Skeletal muscle tissue (tissue), 4 donors: ENCODE results near the gene KLRC3. TPM values are rescaled to one million over a fixed set of nuclear protein-coding genes. Genes with fewer than 3 reads are reported as not detected.
"Not testable (repeated sequence)": the region's sequence is repeated elsewhere in the genome, so short reads cannot be mapped to it uniquely, and the experiment has no call there.

Experiments used
- H3K27ac ChIP-seq: one replicate; pipeline ENCODE4 v1.7.0; 2013; ENCODE audit warnings: mild to moderate bottlenecking, low read depth, low read length, inconsistent platforms
- H3K27me3 ChIP-seq, 3 donors: one replicate each; pipeline ENCODE4 v1.7.0; 2013; ENCODE audit warnings: low read length in 3 of 3; ENCODE audit not compliant: control insufficient read depth in 3 of 3, insufficient read depth in 3 of 3
- H3K36me3 ChIP-seq, 3 donors: one replicate each; pipeline ENCODE4 v1.7.0; 2013; ENCODE audit warnings: low read length in 3 of 3; ENCODE audit not compliant: control insufficient read depth in 3 of 3, insufficient read depth in 3 of 3
- H3K4me1 ChIP-seq, 3 donors: one replicate each; pipeline ENCODE4 v1.7.0; 2013; ENCODE audit warnings: low read length in 3 of 3, mild to moderate bottlenecking in 3 of 3; ENCODE audit not compliant: control insufficient read depth in 3 of 3, insufficient read depth in 3 of 3
- H3K4me3 ChIP-seq, 3 donors: one replicate each; pipeline ENCODE4 v1.7.0; 2013; ENCODE audit warnings: low read length in 3 of 3
- H3K9ac ChIP-seq, 3 donors: one replicate each; pipeline ENCODE4 v1.7.0; 2013; ENCODE audit warnings: low read length in 3 of 3, mild to moderate bottlenecking in 3 of 3, moderate library complexity in 2 of 3, low read depth in 1 of 3
- H3K9me3 ChIP-seq, 3 donors: one replicate each; pipeline ENCODE4 v1.7.0; 2013; ENCODE audit warnings: low read length in 3 of 3; ENCODE audit not compliant: control insufficient read depth in 3 of 3
- total RNA-seq: library from RNA; depleted of rRNA; stranded (reverse); fragments of >200 nt; gene quantifications from one replicate; pipeline ENCODE4 v1.2.3, GENCODE V29; 2014
- donor health status: Osteomylitis.

The KLRC3 gene
- total RNA-seq, 1 donor from 2014 or later: not detected

DNA sequence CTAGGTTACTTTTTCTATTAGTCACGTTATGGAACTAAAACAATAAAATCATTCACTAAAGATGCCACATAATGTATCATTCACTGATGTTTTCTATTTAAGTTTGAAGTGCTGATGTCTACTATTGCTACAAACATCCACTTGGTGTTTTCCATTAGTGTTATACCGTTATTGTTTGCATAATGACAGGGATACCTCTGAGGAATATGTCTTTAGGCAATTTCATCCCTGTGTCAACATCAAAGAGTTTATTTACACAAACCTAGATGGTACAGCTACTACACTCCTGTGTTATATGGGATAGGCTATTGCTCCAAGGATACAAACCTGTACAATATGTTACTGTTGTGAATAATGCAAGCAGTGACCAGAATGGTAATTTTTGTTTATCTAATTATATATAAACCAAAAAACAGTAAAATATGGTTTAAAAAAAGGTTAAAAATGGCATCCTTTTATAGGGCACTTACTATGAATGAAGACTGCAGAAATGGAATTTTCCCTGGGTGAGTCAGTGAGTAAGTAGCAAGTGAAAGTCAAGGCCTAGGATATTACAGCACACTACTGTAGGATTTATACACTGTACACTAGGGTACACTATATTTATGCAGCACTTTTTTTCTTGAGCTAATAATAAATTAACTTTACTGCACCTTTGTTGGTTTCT lies 19.3 kb upstream of the KLRC3 start:
- H3K36me3 ChIP-seq, H3K9ac ChIP-seq, H3K4me3 ChIP-seq, H3K9me3 ChIP-seq, H3K4me1 ChIP-seq, H3K27me3 ChIP-seq, H3K27ac ChIP-seq: not testable (repeated sequence)

DNA sequence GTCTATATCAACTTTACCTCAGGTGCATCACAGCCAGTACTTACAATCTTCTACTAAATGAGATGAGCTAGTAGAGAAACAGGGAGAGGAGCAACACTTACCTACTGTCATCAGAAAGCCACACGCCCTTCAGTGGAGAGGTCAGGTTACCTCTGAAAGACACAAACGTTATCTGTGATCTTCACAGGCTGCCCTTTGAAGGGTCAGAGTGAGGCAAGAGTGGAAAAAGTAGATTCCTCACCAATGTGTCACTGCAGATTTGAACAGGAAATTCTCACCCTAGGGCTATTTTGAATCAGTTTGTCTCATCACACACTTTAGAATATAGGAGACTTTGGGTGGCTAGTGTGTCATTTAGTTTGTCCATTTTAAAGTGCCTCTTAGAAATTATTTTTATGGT lies 17.2 kb upstream of the KLRC3 start:
- H3K4me1 ChIP-seq, H3K27me3 ChIP-seq, H3K36me3 ChIP-seq, H3K9ac ChIP-seq, H3K27ac ChIP-seq, H3K4me3 ChIP-seq, H3K9me3 ChIP-seq: not testable (repeated sequence)

DNA sequence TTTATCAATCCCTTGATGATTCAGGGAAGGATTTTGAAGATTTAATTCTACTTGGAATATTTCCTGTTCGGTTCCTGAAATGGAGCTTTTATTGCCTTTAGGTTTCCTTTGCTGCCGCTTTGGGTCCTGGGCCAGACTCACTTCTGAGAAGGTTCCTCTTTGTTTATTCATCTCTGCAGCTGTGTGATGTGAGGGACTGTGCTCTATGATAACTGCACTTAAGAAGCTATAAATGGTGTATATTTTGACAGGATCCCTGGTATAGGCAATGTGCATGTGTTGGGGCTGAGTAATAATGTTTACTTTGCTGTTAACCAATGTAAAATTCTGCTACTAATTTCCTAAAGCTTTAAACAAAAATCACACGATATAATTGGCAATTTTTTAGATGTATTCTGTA lies 15.4 kb upstream of the KLRC3 start, which contains the start of gene KLRC2:
TSS of gene KLRC2 (minus strand) at position 195 of the 400 bp plus-strand sequence. CDS start at position 171, 24 bp downstream.
- H3K9ac ChIP-seq, H3K36me3 ChIP-seq, H3K27me3 ChIP-seq, H3K4me1 ChIP-seq, H3K4me3 ChIP-seq, H3K27ac ChIP-seq, H3K9me3 ChIP-seq: not testable (repeated sequence)

DNA sequence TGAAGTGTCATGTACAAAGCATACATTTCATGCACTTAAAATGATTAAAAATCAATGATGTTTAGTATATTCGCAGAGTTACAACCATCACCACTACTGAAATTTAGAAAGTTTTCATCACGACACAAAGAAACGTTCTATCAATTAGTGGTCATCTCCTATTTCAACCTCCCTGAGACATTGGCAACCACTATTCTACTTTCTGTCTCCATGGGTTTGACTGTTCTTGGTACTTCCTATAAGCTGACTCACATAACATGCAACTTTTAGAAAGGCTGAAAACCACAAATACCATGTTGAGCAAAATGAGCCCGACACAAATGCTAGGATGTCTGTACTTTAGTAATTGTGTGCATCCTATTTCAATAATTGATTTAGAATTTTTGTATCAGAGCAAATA lies 10.2 kb upstream of the KLRC3 start:
- not testable (repeated sequence) for H3K4me1 ChIP-seq, H3K9me3 ChIP-seq, H3K9ac ChIP-seq, H3K4me3 ChIP-seq, H3K36me3 ChIP-seq, H3K27ac ChIP-seq, H3K27me3 ChIP-seq

DNA sequence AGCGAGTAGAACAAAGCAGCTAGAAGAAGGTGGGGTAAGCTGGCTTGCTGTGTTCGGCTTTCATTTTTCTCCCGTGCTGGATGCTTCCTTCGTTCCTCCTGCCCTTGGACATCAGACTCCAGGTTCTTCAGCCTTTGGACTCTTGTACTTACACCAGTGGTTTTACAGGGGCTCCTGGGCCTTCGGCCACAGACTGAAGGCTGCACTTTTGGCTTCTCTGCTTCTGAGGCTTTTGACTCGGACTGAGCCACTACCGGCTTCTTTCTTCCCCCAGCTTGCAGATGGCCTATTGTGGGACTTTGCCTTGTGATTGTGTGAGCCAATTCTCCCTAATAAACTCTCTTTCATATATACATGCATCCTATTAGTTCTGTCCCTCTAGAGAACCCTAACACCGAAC lies 5.5 kb upstream of the KLRC3 start:
- not testable (repeated sequence) for H3K36me3 ChIP-seq, H3K4me1 ChIP-seq, H3K9me3 ChIP-seq, H3K9ac ChIP-seq, H3K27ac ChIP-seq, H3K4me3 ChIP-seq, H3K27me3 ChIP-seq

GRCh38 chr12:10424260-10424899 lies 4.0 kb upstream of the KLRC3 start:
- H3K9me3 ChIP-seq, H3K4me1 ChIP-seq, H3K9ac ChIP-seq, H3K36me3 ChIP-seq, H3K27me3 ChIP-seq, H3K27ac ChIP-seq, H3K4me3 ChIP-seq: not testable (repeated sequence)

GRCh38 chr12:10422159-10422558 lies 1.8 kb upstream of the KLRC3 start:
- H3K9ac ChIP-seq, H3K27ac ChIP-seq: not testable (repeated sequence)

GRCh38 chr12:10409392-10409791 lies 11.0 kb downstream of the KLRC3 start, which contains the start of gene KLRC4:
KLRC4 (minus strand) TSS chr12:10409757; CDS start chr12:10409575, 182 bp downstream.
- H3K27ac ChIP-seq: no peak within 1 kb of the TSS
- no peaks in the 10 kb centered on the region for H3K27me3 ChIP-seq
- no peak within 1 kb of the TSS for H3K4me3 ChIP-seq

More at GRCh38 chr12:10422159-10422558, 1.8 kb upstream of the KLRC3 start:
- not testable (repeated sequence) for H3K9me3 ChIP-seq, H3K27me3 ChIP-seq, H3K4me3 ChIP-seq, H3K36me3 ChIP-seq, H3K4me1 ChIP-seq

DNA sequence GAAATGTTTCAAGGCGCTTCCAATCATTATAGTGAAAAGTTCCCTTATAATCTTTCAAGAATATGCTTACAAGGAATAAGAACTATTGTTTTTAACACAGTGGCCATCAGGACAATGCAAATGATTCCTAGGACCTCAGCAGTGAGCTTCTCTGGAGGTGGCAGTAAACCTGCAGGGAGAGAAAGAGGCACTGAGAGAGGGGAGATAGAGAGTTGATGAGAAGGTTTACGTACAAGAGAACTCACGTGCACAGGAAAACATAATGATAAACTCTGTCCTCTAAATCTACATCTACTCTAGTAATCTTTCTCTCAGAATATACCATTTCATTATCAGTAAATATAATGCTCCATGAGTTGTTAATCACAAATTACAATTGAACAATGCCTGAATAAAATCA lies 11.6 kb downstream of the KLRC3 start:
- no peak overlapping the region for H3K9ac ChIP-seq
- H3K27ac ChIP-seq: no peak overlapping the region
- no peaks in the 10 kb centered on the region for H3K4me1 ChIP-seq
- no peaks in the 10 kb centered on the region for H3K27me3 ChIP-seq
- H3K4me3 ChIP-seq: no peak overlapping the region
- H3K9me3 ChIP-seq: peaks cover 0 to 3% (median 0%) of the 10 kb centered on the region in 3 donors
- no peaks in the 10 kb centered on the region for H3K36me3 ChIP-seq

More at GRCh38 chr12:10409392-10409791, 11.0 kb downstream of the KLRC3 start, which contains the start of gene KLRC4:
- Histone ChIP-seq H3K4me1 (no peaks in the 10 kb centered on the region), H3K36me3 (no peaks in the 10 kb centered on the region), H3K9me3 (peaks cover 0 to 3% (median 0%) of the 10 kb centered on the region in 3 donors), H3K9ac (no peak within 1 kb of the TSS)

DNA sequence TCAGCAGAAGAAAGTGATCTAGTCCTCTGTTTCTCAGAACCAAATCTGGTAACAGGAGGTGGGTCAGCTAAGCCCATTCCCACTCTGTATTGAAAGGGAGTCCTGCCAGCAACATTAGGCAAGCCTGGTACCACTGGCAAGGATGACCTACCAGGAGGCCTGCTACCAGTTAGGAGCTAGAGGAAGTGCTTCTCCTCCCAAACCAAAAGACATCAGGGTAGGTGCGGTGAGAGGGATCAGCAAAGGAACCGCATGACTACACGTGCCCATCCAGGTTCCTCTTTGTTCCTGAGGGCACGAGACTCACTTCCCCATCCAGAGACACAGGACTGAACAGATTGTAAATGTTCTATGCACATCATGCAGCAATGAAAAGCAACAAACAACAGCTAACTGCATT lies 13.7 kb downstream of the KLRC3 start:
- no peak overlapping the region for H3K4me3 ChIP-seq
- peaks cover 0 to 3% (median 0%) of the 10 kb centered on the region in 3 donors for H3K9me3 ChIP-seq
- H3K27ac ChIP-seq: no peak overlapping the region

More for the DNA sequence above, 13.7 kb downstream of the KLRC3 start:
- no peaks in the 10 kb centered on the region for H3K4me1 ChIP-seq
- no peak overlapping the region for H3K9ac ChIP-seq
- no peaks in the 10 kb centered on the region for H3K27me3 ChIP-seq
- no peaks in the 10 kb centered on the region for H3K36me3 ChIP-seq
